ENCODE results near the gene PARP1. TPM values are rescaled to one million over a fixed set of nuclear protein-coding genes. Genes with fewer than 3 reads are reported as not detected.

The PARP1 gene
- total and polyA plus RNA-seq, 2 donors (not counting 1 experiment from before 2014, with no cell fraction given), result 118 to 180 TPM

DNA sequence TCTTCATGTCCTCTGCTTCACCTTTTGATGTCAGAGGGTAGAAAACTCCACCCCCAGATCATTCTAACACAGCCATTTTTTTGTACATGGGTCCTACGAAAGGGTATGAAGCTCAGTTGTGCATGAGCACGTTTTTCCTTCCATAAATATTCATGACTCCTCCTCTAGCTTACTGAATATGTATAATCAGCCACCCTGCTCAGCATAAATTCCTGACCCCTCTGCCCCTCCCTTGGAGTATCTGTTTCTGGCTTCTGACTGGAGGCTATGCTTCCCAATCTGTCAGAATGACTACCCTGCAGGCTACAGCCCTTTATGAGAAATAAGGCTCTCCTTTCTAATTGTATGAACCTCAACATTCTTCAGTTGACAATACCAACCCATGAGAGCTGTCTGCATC lies 42.8 kb upstream of the PARP1 start:
- DNase-seq (no peak), ATAC-seq (ENCODE audit: low read depth) (no peak)
- Histone ChIP-seq H3K9me3 (ENCODE audit: control extremely low read depth in 1 of 3, control insufficient read depth in 2 of 3, insufficient read depth in 1 of 3, low read length in 2 of 3) (no peaks in the 10 kb centered on the region), H3K36me3 (replicated peaks in 1 of 2; ENCODE audit: control extremely low read depth in 1 of 2, control insufficient read depth in 1 of 2, extremely low read depth in 1 of 2, insufficient read depth in 2 of 2, low read length in 1 of 2) (no peaks in the 10 kb centered on the region), H2AFZ (ENCODE audit: insufficient read depth, low read depth, low read length, poor library complexity, severe bottlenecking) (no peak overlapping the region), H3K4me3 (ENCODE audit: control extremely low read depth in 1 of 5, extremely low read depth in 1 of 5, insufficient read depth in 1 of 5, low read depth in 2 of 5, low read length in 4 of 5) (no peak overlapping the region), H3K9ac (ENCODE audit: low read length) (no peak overlapping the region), H3K4me1 (ENCODE audit: control insufficient read depth in 2 of 2, insufficient read depth in 2 of 2, low read length in 2 of 2) (peaks cover 7 to 8% of the 10 kb centered on the region in 2 donors), H3K79me2 (ENCODE audit: control insufficient read depth, insufficient read depth, low read length) (no peaks in the 10 kb centered on the region), H4K20me1 (ENCODE audit: control insufficient read depth, insufficient read depth, low read length, poor library complexity, severe bottlenecking) (no peaks in the 10 kb centered on the region), H3K27me3 (replicated peaks in 1 of 4; ENCODE audit: control extremely low read depth in 1 of 4, control insufficient read depth in 3 of 4, insufficient read depth in 4 of 4, low read length in 3 of 4) (no peaks in the 10 kb centered on the region), H3K27ac (ENCODE audit: low read length in 2 of 2) (no peak overlapping the region), H3K4me2 (replicated peaks; ENCODE audit: low read depth, low read length, poor library complexity, severe bottlenecking) (no peak overlapping the region)
- H3K4me1 Mint-ChIP-seq, result peaks cover 14% of the 10 kb centered on the region
- no CpG with 5 or more reads among the region's 2 CpGs for WGBS (ENCODE audit: insufficient coverage)
- H3K9me3 Mint-ChIP-seq (ENCODE audit: insufficient read depth), result no peaks in the 10 kb centered on the region
- ChIA-PET CTCF (no interaction called here), POLR2A (no interaction called here)
- no peak overlapping the region for H3K4me3 Mint-ChIP-seq
- no peaks in the 10 kb centered on the region for H3K27me3 Mint-ChIP-seq
- no peak overlapping the region for H3K27ac Mint-ChIP-seq
- intact Hi-C loops (cut with micrococcal nuclease), result no loop called here
- TF ChIP-seq CTCF (IDR thresholded peaks at IDR 0.05) (no peak), EZH2 (IDR thresholded peaks at IDR 0.05; ENCODE audit: borderline replicate concordance, insufficient read depth, low read depth, low read length, poor library complexity, severe bottlenecking) (no peak)

DNA sequence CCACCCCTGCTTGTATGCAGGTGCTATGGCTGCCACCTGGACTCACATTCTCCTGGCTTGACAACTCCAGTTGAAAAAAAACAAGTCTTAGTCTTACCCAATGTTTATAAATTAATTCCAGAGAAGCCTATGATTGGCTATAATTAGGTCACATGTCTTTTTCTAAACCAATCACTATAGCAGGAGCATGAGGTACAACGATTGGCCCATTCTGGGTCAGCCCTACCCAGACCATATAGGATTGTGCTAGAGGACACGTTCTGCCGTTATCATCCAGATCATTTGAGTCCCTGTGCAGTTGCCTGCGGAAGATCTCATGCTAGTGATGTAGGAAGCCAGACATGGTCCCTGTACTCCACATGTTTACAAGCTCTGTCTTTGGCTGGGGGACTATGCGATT lies 41.9 kb upstream of the PARP1 start:
- no peaks in the 10 kb centered on the region for H3K9me3 ChIP-seq (ENCODE audit: control extremely low read depth in 1 of 3, control insufficient read depth in 2 of 3, insufficient read depth in 1 of 3, low read length in 2 of 3)
- no peaks in the 10 kb centered on the region for H3K27me3 ChIP-seq (replicated peaks in 1 of 4; ENCODE audit: control extremely low read depth in 1 of 4, control insufficient read depth in 3 of 4, insufficient read depth in 4 of 4, low read length in 3 of 4)
- CTCF ChIA-PET, result interaction anchor here (1.2 kb wide), 1 partner anchor 25 kb away, joined by 3 read pairs; no protein-coding TSS in a partner anchor
- no peaks in the 10 kb centered on the region for H4K20me1 ChIP-seq (ENCODE audit: control insufficient read depth, insufficient read depth, low read length, poor library complexity, severe bottlenecking)
- H3K4me1 ChIP-seq (ENCODE audit: control insufficient read depth in 2 of 2, insufficient read depth in 2 of 2, low read length in 2 of 2), result peaks cover 16% of the 10 kb centered on the region in 2 donors
- no peak overlapping the region for H3K4me3 ChIP-seq (ENCODE audit: control extremely low read depth in 1 of 5, extremely low read depth in 1 of 5, insufficient read depth in 1 of 5, low read depth in 2 of 5, low read length in 4 of 5)
- H3K79me2 ChIP-seq (ENCODE audit: control insufficient read depth, insufficient read depth, low read length), result no peaks in the 10 kb centered on the region
- H2AFZ ChIP-seq (ENCODE audit: insufficient read depth, low read depth, low read length, poor library complexity, severe bottlenecking), result no peak overlapping the region
- H3K9ac ChIP-seq (ENCODE audit: low read length), result no peak overlapping the region
- Mint-ChIP-seq H3K27me3 (no peaks in the 10 kb centered on the region), H3K4me3 (no peak overlapping the region), H3K9me3 (ENCODE audit: insufficient read depth) (no peaks in the 10 kb centered on the region), H3K4me1 (peaks cover 23% of the 10 kb centered on the region), H3K27ac (no peak overlapping the region)
- H3K4me2 ChIP-seq (replicated peaks; ENCODE audit: low read depth, low read length, poor library complexity, severe bottlenecking), result no peak overlapping the region
- ATAC-seq (ENCODE audit: low read depth) (no peak), DNase-seq (no peak)
- POLR2A ChIA-PET, result no interaction called here
- WGBS (ENCODE audit: insufficient coverage), result 73% methylated on average over 5 of the region's 5 CpGs
- TF ChIP-seq EZH2 (IDR thresholded peaks at IDR 0.05; ENCODE audit: borderline replicate concordance, insufficient read depth, low read depth, low read length, poor library complexity, severe bottlenecking) (no peak), CTCF (IDR thresholded peaks at IDR 0.05) (no peak)
- intact Hi-C loops (cut with micrococcal nuclease), result no loop called here
- no peak overlapping the region for H3K27ac ChIP-seq (ENCODE audit: low read length in 2 of 2)
- H3K36me3 ChIP-seq (replicated peaks in 1 of 2; ENCODE audit: control extremely low read depth in 1 of 2, control insufficient read depth in 1 of 2, extremely low read depth in 1 of 2, insufficient read depth in 2 of 2, low read length in 1 of 2), result no peaks in the 10 kb centered on the region
